ENCODE measurements around the gene PLA2G4A. TPM values are rescaled to one million over a fixed set of nuclear protein-coding genes. Genes with fewer than 3 reads are reported as not detected.

The PLA2G4A gene
- total and polyA plus RNA-seq, 2 donors (not counting 3 experiments of a cell fraction or from before 2014, with no cell fraction given) = 8.2 to 13.3 TPM

DNA sequence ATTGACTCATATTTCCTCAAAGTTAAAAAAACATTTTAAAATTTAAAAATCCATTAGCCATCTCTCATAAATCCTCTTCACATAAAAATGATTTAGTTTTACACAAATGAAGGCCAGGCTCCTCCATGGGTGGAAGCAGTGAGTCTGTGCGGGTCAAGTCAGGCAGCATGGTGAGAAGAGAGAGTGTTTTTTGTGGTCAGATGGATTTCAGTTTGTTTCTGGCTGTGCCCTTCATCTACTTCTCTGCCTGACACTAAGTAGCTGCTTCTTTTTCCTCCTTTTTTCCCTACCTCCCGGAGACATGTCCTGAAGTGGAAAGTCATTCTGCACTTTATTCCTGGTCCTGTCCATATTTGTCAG is 10.3 kb downstream of the PLA2G4A start:
- Histone ChIP-seq H3K9me3 (replicated peaks; ENCODE audit: control insufficient read depth, insufficient read depth, low read length) (no peaks in the 10 kb centered on the region), H4K20me1 (replicated peaks; ENCODE audit: control insufficient read depth, extremely low read depth, insufficient read depth, low read length) (no peaks in the 10 kb centered on the region), H3K27ac (ENCODE audit: insufficient read depth, low read depth, low read length) (no peak overlapping the region), H3K4me2 (ENCODE audit: insufficient read depth, low read length) (peak overlapping the region; percentile 34), H3K4me1 (ENCODE audit: control insufficient read depth, extremely low read depth, insufficient read depth, low read length) (peaks cover 10% of the 10 kb centered on the region), H3K4me3 (replicated peaks in 1 of 3; ENCODE audit: insufficient read depth in 1 of 3, low read depth in 1 of 3, low read length in 3 of 3) (no peak overlapping the region), H3K9me1 (replicated peaks; ENCODE audit: control insufficient read depth, extremely low read depth, insufficient read depth, low read length) (no peaks in the 10 kb centered on the region), H3K27me3 (ENCODE audit: control insufficient read depth in 2 of 2, insufficient read depth in 2 of 2, low read length in 2 of 2) (no peaks in the 10 kb centered on the region), H3K9ac (replicated peaks; ENCODE audit: extremely low read depth, insufficient read depth, low read length) (no peak overlapping the region), H3K79me2 (ENCODE audit: control insufficient read depth, insufficient read depth, low read length) (no peaks in the 10 kb centered on the region), H2AFZ (ENCODE audit: low read depth, low read length) (no peak overlapping the region), H3K36me3 (ENCODE audit: control insufficient read depth in 2 of 2, extremely low read depth in 1 of 2, insufficient read depth in 2 of 2, low read length in 2 of 2) (no peaks in the 10 kb centered on the region)
- no TSS peak for BruUV-seq (replicated peaks)
- DNase-seq (ENCODE audit: low read depth, low spot score) (no peak), FAIRE-seq (no peak)
- TF ChIP-seq, protein P1, sequence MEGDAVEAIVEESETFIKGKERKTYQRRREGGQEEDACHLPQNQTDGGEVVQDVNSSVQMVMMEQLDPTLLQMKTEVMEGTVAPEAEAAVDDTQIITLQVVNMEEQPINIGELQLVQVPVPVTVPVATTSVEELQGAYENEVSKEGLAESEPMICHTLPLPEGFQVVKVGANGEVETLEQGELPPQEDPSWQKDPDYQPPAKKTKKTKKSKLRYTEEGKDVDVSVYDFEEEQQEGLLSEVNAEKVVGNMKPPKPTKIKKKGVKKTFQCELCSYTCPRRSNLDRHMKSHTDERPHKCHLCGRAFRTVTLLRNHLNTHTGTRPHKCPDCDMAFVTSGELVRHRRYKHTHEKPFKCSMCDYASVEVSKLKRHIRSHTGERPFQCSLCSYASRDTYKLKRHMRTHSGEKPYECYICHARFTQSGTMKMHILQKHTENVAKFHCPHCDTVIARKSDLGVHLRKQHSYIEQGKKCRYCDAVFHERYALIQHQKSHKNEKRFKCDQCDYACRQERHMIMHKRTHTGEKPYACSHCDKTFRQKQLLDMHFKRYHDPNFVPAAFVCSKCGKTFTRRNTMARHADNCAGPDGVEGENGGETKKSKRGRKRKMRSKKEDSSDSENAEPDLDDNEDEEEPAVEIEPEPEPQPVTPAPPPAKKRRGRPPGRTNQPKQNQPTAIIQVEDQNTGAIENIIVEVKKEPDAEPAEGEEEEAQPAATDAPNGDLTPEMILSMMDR (IDR thresholded peaks at IDR 0.05; ENCODE audit: extremely low read depth in 1 of 2, insufficient read depth in 1 of 2, low read depth in 1 of 2, low read length in 2 of 2) = no peak
- TF ChIP-seq GATA2 (IDR thresholded peaks at IDR 0.05; ENCODE audit: insufficient read depth, insufficient read length, low read depth, low read length) (no peak), MYC (IDR thresholded peaks at IDR 0.05; ENCODE audit: low read depth, low read length) (no peak), EZH2 (IDR thresholded peaks at IDR 0.05; ENCODE audit: borderline replicate concordance, low read depth, low read length, severe bottlenecking) (no peak), POLR2A (IDR thresholded peaks at IDR 0.05; ENCODE audit: low read depth, low read length) (no peak), POLR2AphosphoS5 (IDR thresholded peaks at IDR 0.05; ENCODE audit: insufficient read depth, low read depth, low read length) (no peak), JUN (IDR thresholded peaks at IDR 0.05; ENCODE audit: borderline replicate concordance, insufficient read depth, insufficient read length, low read depth) (no peak), FOS (IDR thresholded peaks at IDR 0.05; ENCODE audit: borderline replicate concordance, insufficient read depth, low read length) (no peak)
- TF ChIP-seq, protein P2, sequence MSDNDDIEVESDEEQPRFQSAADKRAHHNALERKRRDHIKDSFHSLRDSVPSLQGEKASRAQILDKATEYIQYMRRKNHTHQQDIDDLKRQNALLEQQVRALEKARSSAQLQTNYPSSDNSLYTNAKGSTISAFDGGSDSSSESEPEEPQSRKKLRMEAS (IDR thresholded peaks at IDR 0.05; ENCODE audit: insufficient read depth, insufficient read length) = no peak
- intact Hi-C loops (cut with micrococcal nuclease) (loop anchor here (5.0 kb wide), 1 partner anchor 138 kb away; no protein-coding TSS in a partner anchor), dilution Hi-C loops (cut with MboI; ENCODE audit: extremely low pct_ligation_motif_present, low sequenced_read_pairs) (no loop called here)
- CTCF ChIA-PET = interaction anchor here (0.9 to 1.6 kb wide), 3 partner anchors 9 to 116 kb away, joined by 3 to 4 read pairs (median 3); no protein-coding TSS in a partner anchor
- POLR2A ChIA-PET = no interaction called here
